IMR-90 (cell line): ENCODE measurements around the gene ACSM3. TPM values are rescaled to one million over a fixed set of nuclear protein-coding genes. Genes with fewer than 3 reads are reported as not detected.

Experiments used
- ATAC-seq: fragments of 200-7000 bp; cut with Tn5 transposase; 2 replicates; pipeline ENCODE4 v1.9.1; 2020; ENCODE audit warnings: low read depth, mild to moderate bottlenecking, moderate library complexity
- BruUV-seq: library from RNA; stranded (reverse); fragments of 400-500 nt; replicated peaks from 2 replicates; lab custom pipeline; 2021; lab: Mats Ljungman, UMichigan
- CTCF ChIA-PET: fragments of 300-600 bp; formaldehyde crosslinking; extraction: SDS; loops from one replicate; lab custom pipeline; 2021; ENCODE audit warnings: antibody characterized with exemption; lab: Yijun Ruan, JAX
- POLR2A ChIA-PET: fragments of 300-600 bp; sonication (Branson Sonifier 250); formaldehyde crosslinking; loops from one replicate; lab custom pipeline; 2022; ENCODE audit warnings: antibody characterized with exemption; ENCODE audit not compliant: unreplicated experiment; lab: Charles Lee
- DNase-seq: peaks from one replicate; pipeline ENCODE4 v3.0.0; 2013
- H2AFZ ChIP-seq: replicated peaks from 2 replicates; pipeline ENCODE3; 2013; ENCODE audit warnings: low read length, mild to moderate bottlenecking; ENCODE audit not compliant: poor library complexity
- H2AK5ac ChIP-seq: 2 replicates; pipeline ENCODE4 v1.6.1; 2013; ENCODE audit warnings: low read depth, low read length, inconsistent platforms
- H2AK9ac ChIP-seq: replicated peaks from 2 replicates; pipeline ENCODE3; 2013; ENCODE audit warnings: mild to moderate bottlenecking, low read depth, low read length, moderate library complexity; ENCODE audit not compliant: poor library complexity
- H2BK120ac ChIP-seq: 2 replicates; pipeline ENCODE4 v1.6.1; 2013; ENCODE audit warnings: low read depth, low read length, inconsistent platforms
- H2BK15ac ChIP-seq: 3 replicates; pipeline ENCODE4 v1.6.1; 2013; ENCODE audit warnings: low read depth, low read length, inconsistent platforms
- H2BK20ac ChIP-seq: 2 replicates; pipeline ENCODE4 v1.6.1; 2013; ENCODE audit warnings: low read depth, mild to moderate bottlenecking, inconsistent platforms, low read length, moderate library complexity
- H2BK5ac ChIP-seq: 2 replicates; pipeline ENCODE4 v1.6.1; 2013; ENCODE audit warnings: mild to moderate bottlenecking, low read depth, low read length, inconsistent platforms; ENCODE audit not compliant: poor library complexity, severe bottlenecking
- H3K14ac ChIP-seq: replicated peaks from 2 replicates; pipeline ENCODE4 v1.6.1; 2013; ENCODE audit warnings: low read depth, low read length, inconsistent platforms
- H3K18ac ChIP-seq: 2 replicates; pipeline ENCODE4 v1.6.1; 2013; ENCODE audit warnings: low read depth, low read length, control low read depth
- H3K23ac ChIP-seq: 2 replicates; pipeline ENCODE4 v1.6.1; 2013; ENCODE audit warnings: low read depth, low read length, inconsistent platforms
- H3K27ac ChIP-seq: 2 replicates; pipeline ENCODE4 v1.5.1; 2013; ENCODE audit warnings: mild to moderate bottlenecking, control low read depth, low read length; ENCODE audit not compliant: insufficient read depth
- H3K27me3 ChIP-seq: 2 replicates; pipeline ENCODE4 v1.6.1; 2013; ENCODE audit warnings: low read length; ENCODE audit not compliant: control insufficient read depth, insufficient read depth
- H3K36me3 ChIP-seq: 2 replicates; pipeline ENCODE4 v1.6.1; 2013; ENCODE audit warnings: low read length, mixed read lengths; ENCODE audit not compliant: control insufficient read depth, insufficient read depth
- H3K4ac ChIP-seq: 2 replicates; pipeline ENCODE4 v1.6.1; 2013; ENCODE audit warnings: low read depth, low read length, inconsistent platforms
- H3K4me1 ChIP-seq: 2 replicates; pipeline ENCODE4 v1.6.1; 2013; ENCODE audit warnings: low read length, mixed read lengths; ENCODE audit not compliant: control insufficient read depth, insufficient read depth
- H3K4me2 ChIP-seq: 2 replicates; pipeline ENCODE4 v1.6.1; 2013; ENCODE audit warnings: low read depth, mild to moderate bottlenecking, control low read depth, low read length, moderate library complexity
- H3K4me3 ChIP-seq: 2 replicates; pipeline ENCODE4 v1.5.1; 2013; ENCODE audit warnings: low read depth, mild to moderate bottlenecking, control low read depth, low read length, moderate library complexity; ENCODE audit not compliant: insufficient read depth
- H3K56ac ChIP-seq: 2 replicates; pipeline ENCODE4 v1.6.1; 2013; ENCODE audit warnings: low read length, inconsistent platforms; ENCODE audit not compliant: insufficient read depth; ENCODE audit errors: extremely low read depth
- H3K79me1 ChIP-seq, 2 experiments: 2 replicates each; pipeline ENCODE4 v1.6.1; 2013; ENCODE audit warnings: low read length in 2 of 2, inconsistent platforms in 1 of 2, low read depth in 1 of 2
- H3K9ac ChIP-seq: 2 replicates; pipeline ENCODE4 v1.6.1; 2013; ENCODE audit warnings: low read depth, low read length, control low read depth
- H3K9me1 ChIP-seq: 2 replicates; pipeline ENCODE4 v1.6.1; 2013; ENCODE audit warnings: low read length, inconsistent platforms; ENCODE audit not compliant: insufficient read depth
- H3K9me3 ChIP-seq: 2 replicates; pipeline ENCODE4 v1.6.1; 2013; ENCODE audit warnings: low read length; ENCODE audit not compliant: control insufficient read depth, insufficient read depth
- H4K20me1 ChIP-seq: 2 replicates; pipeline ENCODE4 v1.6.1; 2013; ENCODE audit warnings: low read length, inconsistent platforms; ENCODE audit not compliant: insufficient read depth
- H4K5ac ChIP-seq: 2 replicates; pipeline ENCODE4 v1.6.1; 2013; ENCODE audit warnings: mild to moderate bottlenecking, low read depth, low read length, control low read depth
- H4K8ac ChIP-seq, 2 experiments: 2 replicates each; pipeline ENCODE4 v1.6.1; 2013; ENCODE audit warnings: low read depth in 2 of 2, low read length in 2 of 2, control low read depth in 1 of 2, inconsistent platforms in 1 of 2
- H4K91ac ChIP-seq: 2 replicates; pipeline ENCODE4 v1.6.1; 2013; ENCODE audit warnings: low read depth, low read length, inconsistent platforms; ENCODE audit not compliant: insufficient read depth
- MAFK ChIP-seq: IDR thresholded peaks from 2 replicates; pipeline ENCODE4 v1.6.1; 2012; ENCODE audit warnings: low read depth, low read length, improper control_type of control experiment
- NFE2L2 ChIP-seq: fragments of 150-350 bp; IDR thresholded peaks from 2 replicates; pipeline ENCODE4 v1.6.1; 2016; ENCODE audit warnings: low read depth, mild to moderate bottlenecking, low read length
- WGBS, 2 experiments: methylation state at CpG; one replicate each; pipeline versions ENCODE4 v1.1.5 to v1.1.7; 2013; ENCODE audit warnings: missing lambda C conversion rate in 2 of 2; ENCODE audit not compliant: insufficient read length in 1 of 2; ENCODE audit errors: extremely low coverage in 2 of 2; 5-methylcytosine and 5-hydroxymethylcytosine counted together
- dilution Hi-C: fragments of 300-500 bp; cut with HindIII; formaldehyde crosslinking; loops from one replicate; pipeline ENCODE4 v1.14.3; 2018; ENCODE audit warnings: low sequenced_read_pairs; ENCODE audit not compliant: unreplicated experiment
- in situ Hi-C: fragments of 300-500 bp; cut with MboI; formaldehyde crosslinking; loops from 3 replicates; pipeline ENCODE4 v1.14.3; 2019; ENCODE audit warnings: low sequenced_read_pairs, inconsistent platforms, mixed read lengths
- intact Hi-C: fragments of 100-400 bp; cut with micrococcal nuclease; formaldehyde crosslinking; loops from 2 replicates; pipeline ENCODE4 v1.10.0; 2022
- polyA plus RNA-seq, 3 experiments: library from polyadenylated mRNA; depleted of rRNA; stranded (reverse); fragments of >200 nt; gene quantifications; 2 replicates each; pipeline ENCODE4 v1.2.3, GENCODE V29; 2012; ENCODE audit warnings: low replicate concordance in 1 of 3
- total RNA-seq: library from RNA; depleted of rRNA; stranded (reverse); fragments of >200 nt; gene quantifications from 2 replicates; pipeline ENCODE4 v1.2.3, GENCODE V29; 2012

The ACSM3 gene
- total and polyA plus RNA-seq, 2 of the 4 experiments (the other 2 are of a cell fraction), result 0.50 to 0.54 TPM

GRCh38 chr16:20844054-20844453 lies 80.2 kb downstream of the ACSM3 start:
- WGBS, 2 experiments, result no CpG with 5 or more reads among the region's 2 CpGs
- ChIA-PET POLR2A (no interaction called here), CTCF (interaction anchor here (0.8 kb wide), 1 partner anchor 13 kb away, joined by 3 read pairs; no protein-coding TSS in a partner anchor)
- Histone ChIP-seq H4K20me1 (no peaks in the 10 kb centered on the region), H2AK5ac (no peak overlapping the region), H4K8ac (no peak overlapping the region), H3K4me2 (no peak overlapping the region), H3K27ac (no peak overlapping the region), H3K56ac (no peak overlapping the region), H3K36me3 (peaks cover 2% of the 10 kb centered on the region; the same call in 1 of the 2 replicates), H4K91ac (no peak overlapping the region), H2BK5ac (no peak overlapping the region), H2AK9ac (no peak overlapping the region), H2BK20ac (no peak overlapping the region), H3K9me1 (no peaks in the 10 kb centered on the region), H3K4ac (no peak overlapping the region), H3K4me1 (no peaks in the 10 kb centered on the region), H3K23ac (no peak overlapping the region), H3K9ac (no peak overlapping the region), H3K18ac (no peak overlapping the region), H4K5ac (no peak overlapping the region), H3K9me3 (no peaks in the 10 kb centered on the region), H2AFZ (no peak overlapping the region), H3K79me1 (no peaks in the 10 kb centered on the region; a peak in 1 of 4 replicates), H3K14ac (no peak overlapping the region), H2BK15ac (no peak overlapping the region), H3K27me3 (no peaks in the 10 kb centered on the region), H2BK120ac (no peak overlapping the region), H3K4me3 (no peak overlapping the region)
- dilution Hi-C loops, result no loop called here
- TF ChIP-seq MAFK, result no peak
- no peak for TF ChIP-seq NFE2L2
- intact Hi-C loops, result no loop called here
- ATAC-seq (no peak), DNase-seq (no peak)
- in situ Hi-C loops, result no loop called here
- BruUV-seq, result no TSS peak
